HCT116 (cell line): ENCODE measurements around the gene PKM. TPM values are rescaled to one million over a fixed set of nuclear protein-coding genes. Genes with fewer than 3 reads are reported as not detected.
"Not testable (repeated sequence)": the region's sequence is repeated elsewhere in the genome, so short reads cannot be mapped to it uniquely, and the experiment has no call there.

Experiments
- ATAC-seq: fragments of 200-7000 bp; cut with Tn5 transposase; 2 replicates; pipeline ENCODE4 v1.9.1; 2020; ENCODE audit warnings: mild to moderate bottlenecking, moderate library complexity
- BruUV-seq: library from RNA; stranded (reverse); fragments of 400-500 nt; replicated peaks from 2 replicates; lab custom pipeline; 2021; lab: Mats Ljungman, UMichigan
- CTCF ChIA-PET: fragments of 300-600 bp; sonication (Branson Sonifier 250); formaldehyde crosslinking; loops from one replicate; lab custom pipeline; 2021; ENCODE audit warnings: antibody characterized with exemption; lab: Charles Lee
- POLR2A ChIA-PET: fragments of 300-600, 350-600 bp; sonication (Branson Sonifier 250); formaldehyde crosslinking; loops from one replicate; lab custom pipeline; 2021; ENCODE audit warnings: antibody characterized with exemption; lab: Charles Lee
- RAD21 ChIA-PET, 2 experiments: fragments of 300-600 bp; sonication (Branson Sonifier 250); formaldehyde crosslinking; loops; one replicate each; lab custom pipeline; 2023; ENCODE audit warnings: low total read pairs in 2 of 2; ENCODE audit not compliant: uncharacterized antibody in 2 of 2, unreplicated experiment in 2 of 2, low non-redundant PET in 1 of 2; lab: Charles Lee
- DNase-seq: peaks from one replicate; pipeline ENCODE4 v3.0.0-alpha.2; 2010; ENCODE audit warnings: low read depth, low spot score
- H2AFZ ChIP-seq: fragments of 200-600 bp; shearing (Covaris generic), sonication (generic); 2 replicates; pipeline ENCODE4 v1.6.1; 2017; ENCODE audit warnings: low read depth, mixed run types, mixed read lengths, antibody characterized with exemption, low read length; ENCODE audit not compliant: poor library complexity, severe bottlenecking
- H3K27ac ChIP-seq: 2 replicates; pipeline ENCODE4 v1.5.1; 2012; ENCODE audit warnings: low read depth, low read length
- H3K27me3 ChIP-seq: fragments of 200-600 bp; sonication (generic); 2 replicates; pipeline ENCODE4 v1.6.1; 2016; ENCODE audit warnings: mixed run types, low read length, mixed read lengths; ENCODE audit not compliant: insufficient read depth
- H3K36me3 ChIP-seq, 2 experiments: fragments of 200-500 bp in 1 of 2; fragments of 200-600 bp in 1 of 2; sonication (Bioruptor generic) in 1 of 2; sonication (generic) in 1 of 2; 2 replicates each; pipeline versions ENCODE4 v1.5.1 to v1.6.1; 2014 to 2016; ENCODE audit warnings: low read length in 2 of 2, inconsistent platforms in 1 of 2, mixed read lengths in 1 of 2, mixed run types in 1 of 2; ENCODE audit not compliant: insufficient read depth in 2 of 2, control insufficient read depth in 1 of 2
- H3K4me1 ChIP-seq, 2 experiments: fragments of 200-600 bp in 1 of 2; sonication (generic) in 1 of 2; 2 replicates each; pipeline versions ENCODE4 v1.5.1 to v1.6.1; 2012 to 2017; ENCODE audit warnings: low read length in 2 of 2, inconsistent platforms in 1 of 2, mild to moderate bottlenecking in 1 of 2, mixed read lengths in 1 of 2, mixed run types in 1 of 2, moderate library complexity in 1 of 2; ENCODE audit not compliant: insufficient read depth in 2 of 2, control insufficient read depth in 1 of 2
- H3K4me2 ChIP-seq: fragments of 200-600 bp; sonication (generic); 2 replicates; pipeline ENCODE4 v1.6.1; 2017; ENCODE audit warnings: mixed run types, low read length, mixed read lengths
- H3K4me3 ChIP-seq, 2 experiments: fragments of 200-600 bp in 1 of 2; sonication (generic) in 1 of 2; replicated peaks in 1 of 2; 2 replicates each; pipeline ENCODE4 v1.5.1; 2011 to 2016; ENCODE audit warnings: low read length in 2 of 2, control low read depth in 1 of 2, low read depth in 1 of 2, mild to moderate bottlenecking in 1 of 2, mixed read lengths in 1 of 2, mixed run types in 1 of 2
- H3K79me2 ChIP-seq: fragments of 200-600 bp; sonication (generic); 2 replicates; pipeline ENCODE4 v1.6.1; 2017; ENCODE audit warnings: mild to moderate bottlenecking, mixed run types, low read length, moderate library complexity, mixed read lengths; ENCODE audit not compliant: insufficient read depth
- H3K9ac ChIP-seq: fragments of 200-600 bp; sonication (generic); 2 replicates; pipeline ENCODE4 v1.6.1; 2016; ENCODE audit warnings: low read length, mixed read lengths
- H3K9me2 ChIP-seq: fragments of 200-600 bp; sonication (generic), shearing (Covaris generic); 2 replicates; pipeline ENCODE4 v1.6.1; 2017; ENCODE audit warnings: mixed run types, mild to moderate bottlenecking, moderate library complexity; ENCODE audit not compliant: insufficient read depth
- H3K9me3 ChIP-seq, 2 experiments: fragments of 200-500 bp in 1 of 2; fragments of 200-600 bp in 1 of 2; sonication (Bioruptor generic) in 1 of 2; sonication (generic) in 1 of 2; 2 replicates each; pipeline ENCODE4 v1.6.1; 2014 to 2017; ENCODE audit warnings: low read length in 2 of 2, mixed read lengths in 2 of 2, inconsistent platforms in 1 of 2, low read depth in 1 of 2, mild to moderate bottlenecking in 1 of 2, mixed run types in 1 of 2, moderate library complexity in 1 of 2; ENCODE audit not compliant: control insufficient read depth in 1 of 2, insufficient read depth in 1 of 2
- H4K20me1 ChIP-seq: fragments of 200-600 bp; sonication (generic), shearing (Covaris generic); 2 replicates; pipeline ENCODE4 v1.6.1; 2017; ENCODE audit warnings: mixed run types, mild to moderate bottlenecking, moderate library complexity; ENCODE audit not compliant: insufficient read depth
- CBX3 ChIP-seq: IDR thresholded peaks from 2 replicates; pipeline ENCODE4 v1.6.1; 2012; ENCODE audit warnings: low read depth
- CEBPB ChIP-seq: IDR thresholded peaks from 2 replicates; pipeline ENCODE4 v1.6.1; 2012; ENCODE audit warnings: low read depth
- CTCF ChIP-seq, 3 experiments: fragments of 200-600 bp in 1 of 3; sonication (generic) in 1 of 3; IDR thresholded peaks in 2 of 3; conservative IDR thresholded peaks in 1 of 3; 2 replicates each; pipeline ENCODE4 v1.5.1; 2012 to 2017; ENCODE audit warnings: low read depth in 2 of 3, low read length in 2 of 3, antibody characterized with exemption in 1 of 3, borderline replicate concordance in 1 of 3, control low read depth in 1 of 3, mild to moderate bottlenecking in 1 of 3, mixed read lengths in 1 of 3, mixed run types in 1 of 3, moderate library complexity in 1 of 3; ENCODE audit not compliant: insufficient read depth in 1 of 3
- EGR1 ChIP-seq: IDR thresholded peaks from 2 replicates; pipeline ENCODE4 v1.6.1; 2012; ENCODE audit warnings: low read depth
- ELF1 ChIP-seq: IDR thresholded peaks from 2 replicates; pipeline ENCODE4 v1.6.1; 2012; ENCODE audit warnings: low read depth, borderline replicate concordance
- EZH2 ChIP-seq: fragments of 200-600 bp; sonication (generic); IDR thresholded peaks from 2 replicates; pipeline ENCODE4 v1.6.1; 2017; ENCODE audit warnings: antibody characterized with exemption, mixed run types
- EZH2phosphoT487 ChIP-seq: fragments of 200-600 bp; IDR thresholded peaks from 2 replicates; pipeline ENCODE4 v1.6.1; 2018; ENCODE audit warnings: antibody characterized with exemption, borderline replicate concordance
- POLR2A ChIP-seq: IDR thresholded peaks from 2 replicates; pipeline ENCODE4 v1.7.0; 2011; ENCODE audit warnings: borderline replicate concordance; ENCODE audit not compliant: insufficient read depth, insufficient read length; ENCODE audit errors: extremely low read depth
- RAD21 ChIP-seq: IDR thresholded peaks from 2 replicates; pipeline ENCODE4 v1.6.1; 2012; ENCODE audit warnings: low read depth, mild to moderate bottlenecking
- SIN3A ChIP-seq: IDR thresholded peaks from 2 replicates; pipeline ENCODE4 v1.6.1; 2012; ENCODE audit warnings: low read depth
- SP1 ChIP-seq: IDR thresholded peaks from 2 replicates; pipeline ENCODE4 v1.6.1; 2012; ENCODE audit warnings: low read depth
- SRF ChIP-seq: IDR thresholded peaks from 2 replicates; pipeline ENCODE4 v1.6.1; 2012; ENCODE audit warnings: low read depth
- TCF7L2 ChIP-seq: IDR thresholded peaks from 2 replicates; pipeline ENCODE4 v1.7.0; 2011; ENCODE audit warnings: borderline replicate concordance, inconsistent platforms; ENCODE audit not compliant: insufficient read depth, insufficient read length; ENCODE audit errors: extremely low read depth
- ZNF274 ChIP-seq: fragments of 200-500 bp; sonication (Bioruptor generic); IDR thresholded peaks from 2 replicates; pipeline ENCODE4 v1.6.1; 2014; ENCODE audit warnings: mild to moderate bottlenecking, low read depth, low read length, inconsistent platforms
- intact Hi-C: fragments of 100-400 bp; cut with micrococcal nuclease; formaldehyde crosslinking; loops from 2 replicates; pipeline ENCODE4 v1.10.0; 2022
- total RNA-seq: library from RNA; stranded (reverse); gene quantifications from one replicate; pipeline ENCODE4 v1.2.1, GENCODE V29; 2021; ENCODE audit not compliant: unreplicated experiment
- TF ChIP-seq, protein P1 (sequence below): IDR thresholded peaks from 2 replicates; pipeline ENCODE4 v1.6.1; 2012
- TF ChIP-seq, protein P2 (sequence below): IDR thresholded peaks from 2 replicates; pipeline ENCODE4 v1.6.1; 2012

PKM gene
- total RNA-seq, 1 experiment from 2014 or later: 1,664 TPM

DNA sequence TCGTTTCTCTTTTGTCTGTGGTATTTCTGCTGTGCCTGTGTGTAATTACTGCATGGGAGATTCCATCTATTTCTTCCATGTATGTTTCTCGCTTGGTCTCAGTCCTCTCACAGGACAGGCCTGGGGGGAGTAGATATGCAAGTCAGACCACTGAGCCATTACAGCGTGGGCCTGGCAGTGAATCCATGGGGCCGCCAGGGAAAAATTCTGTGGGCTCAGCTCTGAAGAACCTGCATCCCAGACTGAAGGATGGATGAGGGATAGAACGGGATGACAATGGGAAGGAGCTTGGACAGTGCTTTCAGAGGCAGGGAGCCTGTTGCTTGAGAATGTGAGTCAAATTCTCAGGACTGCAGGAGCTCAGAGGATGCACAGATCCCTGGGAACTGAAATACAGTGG is 58.2 kb downstream of the PKM start:
- ChIA-PET POLR2A (no interaction called here), RAD21 (no interaction called here), CTCF (no interaction called here)
- ATAC-seq: no peak
- Histone ChIP-seq H3K4me3 (no peak overlapping the region), H3K9me2 (no peaks in the 10 kb centered on the region), H3K4me2 (no peak overlapping the region), H3K4me1 (peaks cover 0 to 3% of the 10 kb centered on the region in 2 experiments; a peak in 1 of 4 replicates), H2AFZ (no peak overlapping the region), H3K9ac (no peak overlapping the region), H3K27me3 (no peaks in the 10 kb centered on the region), H3K9me3 (no peaks in the 10 kb centered on the region), H3K36me3 (no peaks in the 10 kb centered on the region), H3K79me2 (no peaks in the 10 kb centered on the region), H3K27ac (no peak overlapping the region), H4K20me1 (no peaks in the 10 kb centered on the region)
- no TSS peak for BruUV-seq
- DNase-seq: no peak
- TF ChIP-seq SRF (no peak), EGR1 (no peak), TCF7L2 (no peak), EZH2 (no peak), SIN3A (no peak), SP1 (no peak), POLR2A (no peak), ELF1 (no peak), CTCF (IDR thresholded peaks at IDR 0.05 in 2 of 3, conservative IDR thresholded peaks at IDR 0.05 in 1 of 3; ENCODE audit: borderline replicate concordance in 1 of 3, insufficient read depth in 1 of 3, low read depth in 2 of 3, low read length in 2 of 3) (no peak), CBX3 (no peak), ZNF274 (no peak), CEBPB (no peak), RAD21 (no peak), EZH2phosphoT487 (no peak)
- TF ChIP-seq, protein P1, sequence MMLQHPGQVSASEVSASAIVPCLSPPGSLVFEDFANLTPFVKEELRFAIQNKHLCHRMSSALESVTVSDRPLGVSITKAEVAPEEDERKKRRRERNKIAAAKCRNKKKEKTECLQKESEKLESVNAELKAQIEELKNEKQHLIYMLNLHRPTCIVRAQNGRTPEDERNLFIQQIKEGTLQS: no peak
- TF ChIP-seq, protein P2, sequence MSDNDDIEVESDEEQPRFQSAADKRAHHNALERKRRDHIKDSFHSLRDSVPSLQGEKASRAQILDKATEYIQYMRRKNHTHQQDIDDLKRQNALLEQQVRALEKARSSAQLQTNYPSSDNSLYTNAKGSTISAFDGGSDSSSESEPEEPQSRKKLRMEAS: no peak
- intact Hi-C loops: no loop called here

GRCh38 chr15:72171978-72172377 is 59.0 kb downstream of the PKM start:
- H3K27me3 ChIP-seq, H3K27ac ChIP-seq, H3K9ac ChIP-seq, DNase-seq, CTCF ChIA-PET, H3K79me2 ChIP-seq, RAD21 ChIA-PET, H3K4me3 ChIP-seq, H4K20me1 ChIP-seq, H3K4me2 ChIP-seq, H3K9me3 ChIP-seq, BruUV-seq, H2AFZ ChIP-seq, H3K4me1 ChIP-seq, H3K9me2 ChIP-seq, ATAC-seq, POLR2A ChIA-PET, H3K36me3 ChIP-seq, intact Hi-C loops: not testable (repeated sequence)
